ENCODE data around the gene DACH2. TPM values are rescaled to one million over a fixed set of nuclear protein-coding genes. Genes with fewer than 3 reads are reported as not detected.

The DACH2 gene
- total and polyA plus RNA-seq, 2 of the 4 experiments (the other 2 are of a cell fraction): 2.8 to 3.8 TPM

DNA sequence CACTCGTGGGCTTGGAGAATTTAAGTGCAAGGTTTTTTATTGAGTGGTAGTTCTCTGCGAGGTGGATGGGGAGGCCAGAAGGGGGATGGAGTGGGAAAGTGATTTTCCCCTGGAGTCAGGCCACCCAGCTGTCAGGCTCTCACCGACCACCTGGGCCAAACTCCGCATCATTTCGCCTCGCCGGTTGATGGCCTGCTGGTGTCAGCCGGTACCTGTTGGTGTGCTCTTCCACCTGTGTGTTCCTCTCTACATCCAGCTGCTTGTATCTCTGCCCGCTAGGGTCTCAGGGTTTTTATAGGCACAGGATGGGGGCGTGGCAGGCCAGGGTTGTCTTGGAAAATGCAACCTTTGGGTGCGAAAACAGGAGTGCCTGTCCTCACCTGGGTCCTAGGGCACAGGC lies 200.9 kb downstream of the DACH2 start:
- Histone ChIP-seq H3K56ac (ENCODE audit: extremely low read depth, insufficient read depth, low read length) (no peak overlapping the region), H3K4me2 (ENCODE audit: low read depth, low read length) (no peak overlapping the region), H3K9ac (ENCODE audit: low read depth, low read length) (no peak overlapping the region), H3K79me1 (ENCODE audit: low read depth in 1 of 2, low read length in 2 of 2) (no peaks in the 10 kb centered on the region), H3K14ac (replicated peaks; ENCODE audit: low read depth, low read length) (no peak overlapping the region), H2BK15ac (ENCODE audit: low read depth, low read length) (no peak overlapping the region), H3K36me3 (ENCODE audit: control insufficient read depth, insufficient read depth, low read length) (no peaks in the 10 kb centered on the region), H4K20me1 (ENCODE audit: insufficient read depth, low read length) (no peaks in the 10 kb centered on the region), H4K5ac (ENCODE audit: low read depth, low read length) (no peak overlapping the region), H3K27ac (ENCODE audit: insufficient read depth, low read length) (no peak overlapping the region), H2BK20ac (ENCODE audit: low read depth, low read length) (no peak overlapping the region), H3K23ac (ENCODE audit: low read depth, low read length) (no peak overlapping the region), H3K18ac (ENCODE audit: low read depth, low read length) (no peak overlapping the region), H2BK120ac (ENCODE audit: low read depth, low read length) (no peak overlapping the region), H3K4me1 (ENCODE audit: control insufficient read depth, insufficient read depth, low read length) (no peaks in the 10 kb centered on the region), H2AK9ac (replicated peaks; ENCODE audit: low read depth, low read length, poor library complexity) (no peak overlapping the region), H2AK5ac (ENCODE audit: low read depth, low read length) (no peak overlapping the region), H3K4me3 (ENCODE audit: insufficient read depth, low read depth, low read length) (no peak overlapping the region), H3K4ac (ENCODE audit: low read depth, low read length) (no peak overlapping the region), H4K91ac (ENCODE audit: insufficient read depth, low read depth, low read length) (no peak overlapping the region), H3K9me3 (ENCODE audit: control insufficient read depth, insufficient read depth, low read length) (0 out of 2 replicates have a peak, but pooled peaks cover 3% of the 10 kb centered on the region), H4K8ac (ENCODE audit: low read depth in 2 of 2, low read length in 2 of 2) (no peak overlapping the region), H3K9me1 (ENCODE audit: insufficient read depth, low read length) (no peaks in the 10 kb centered on the region), H3K27me3 (ENCODE audit: control insufficient read depth, insufficient read depth, low read length) (no peaks in the 10 kb centered on the region), H2AFZ (replicated peaks; ENCODE audit: low read length, poor library complexity) (no peak overlapping the region), H2BK5ac (ENCODE audit: low read depth, low read length, poor library complexity, severe bottlenecking) (no peak overlapping the region)
- 100% methylated on average over 1 of the region's 11 CpGs; no CpG with 5 or more reads in 1 of the 2 experiments for WGBS, 2 experiments (ENCODE audit: extremely low coverage in 2 of 2, insufficient read length in 1 of 2)
- TF ChIP-seq, protein P1, sequence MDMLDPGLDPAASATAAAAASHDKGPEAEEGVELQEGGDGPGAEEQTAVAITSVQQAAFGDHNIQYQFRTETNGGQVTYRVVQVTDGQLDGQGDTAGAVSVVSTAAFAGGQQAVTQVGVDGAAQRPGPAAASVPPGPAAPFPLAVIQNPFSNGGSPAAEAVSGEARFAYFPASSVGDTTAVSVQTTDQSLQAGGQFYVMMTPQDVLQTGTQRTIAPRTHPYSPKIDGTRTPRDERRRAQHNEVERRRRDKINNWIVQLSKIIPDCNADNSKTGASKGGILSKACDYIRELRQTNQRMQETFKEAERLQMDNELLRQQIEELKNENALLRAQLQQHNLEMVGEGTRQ (IDR thresholded peaks at IDR 0.05; ENCODE audit: low read depth, low read length): no peak
- TF ChIP-seq CHD1 (IDR thresholded peaks at IDR 0.05; ENCODE audit: low read depth, low read length): no peak
- TF ChIP-seq, protein P2, sequence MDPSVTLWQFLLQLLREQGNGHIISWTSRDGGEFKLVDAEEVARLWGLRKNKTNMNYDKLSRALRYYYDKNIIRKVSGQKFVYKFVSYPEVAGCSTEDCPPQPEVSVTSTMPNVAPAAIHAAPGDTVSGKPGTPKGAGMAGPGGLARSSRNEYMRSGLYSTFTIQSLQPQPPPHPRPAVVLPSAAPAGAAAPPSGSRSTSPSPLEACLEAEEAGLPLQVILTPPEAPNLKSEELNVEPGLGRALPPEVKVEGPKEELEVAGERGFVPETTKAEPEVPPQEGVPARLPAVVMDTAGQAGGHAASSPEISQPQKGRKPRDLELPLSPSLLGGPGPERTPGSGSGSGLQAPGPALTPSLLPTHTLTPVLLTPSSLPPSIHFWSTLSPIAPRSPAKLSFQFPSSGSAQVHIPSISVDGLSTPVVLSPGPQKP (IDR thresholded peaks at IDR 0.05; ENCODE audit: borderline replicate concordance, low read depth, low read length): no peak
- no peak for TF ChIP-seq MAFK (IDR thresholded peaks at IDR 0.05; ENCODE audit: low read depth, low read length)
- no peak for TF ChIP-seq SMC3 (IDR thresholded peaks at IDR 0.05; ENCODE audit: low read depth, low read length)
- no peak for TF ChIP-seq BHLHE40 (IDR thresholded peaks at IDR 0.05; ENCODE audit: low read depth, low read length)
- ChIA-PET CTCF (no interaction called here), POLR2A (ENCODE audit: unreplicated experiment) (no interaction called here)
- in situ Hi-C loops (cut with MboI; ENCODE audit: low sequenced_read_pairs) (no loop called here), dilution Hi-C loops (cut with HindIII; ENCODE audit: low sequenced_read_pairs, unreplicated experiment) (no loop called here), intact Hi-C loops (cut with micrococcal nuclease) (no loop called here)
- ATAC-seq (ENCODE audit: low read depth) (no peak), DNase-seq (no peak)
- no TSS peak for BruUV-seq (replicated peaks)

Measured in IMR-90 (cell line).